MM.1S (cell line): Measurements from ENCODE around the gene TMEM95.

Source experiments
- DNase-seq: peaks from one replicate; pipeline ENCODE4 v3.0.0-alpha.2; 2015
- H2AFZ ChIP-seq: fragments of 300-600 bp; sonication (generic); 2 replicates; pipeline ENCODE4 v1.6.0; 2016; ENCODE audit warnings: antibody characterized with exemption, low read length
- H3F3A ChIP-seq: fragments of 300-600 bp; sonication (generic); 2 replicates; pipeline ENCODE4 v1.6.1; 2016; ENCODE audit warnings: mild to moderate bottlenecking, antibody characterized with exemption, low read length, moderate library complexity, mixed read lengths; ENCODE audit not compliant: insufficient read depth
- H3K27ac ChIP-seq: fragments of 300-600 bp; sonication (generic); 2 replicates; pipeline ENCODE4 v1.5.1; 2016; ENCODE audit warnings: mild to moderate bottlenecking, low read length
- H3K27me3 ChIP-seq: fragments of 300-600 bp; sonication (generic); replicated peaks from 2 replicates; pipeline ENCODE4 v1.6.0; 2016; ENCODE audit warnings: low read length; ENCODE audit not compliant: insufficient read depth
- H3K36me3 ChIP-seq: fragments of 300-600 bp; sonication (generic); replicated peaks from 2 replicates; pipeline ENCODE4 v1.6.1; 2016; ENCODE audit warnings: mild to moderate bottlenecking, low read length, mixed read lengths; ENCODE audit not compliant: insufficient read depth
- H3K4me1 ChIP-seq: fragments of 300-600 bp; sonication (generic); 2 replicates; pipeline ENCODE4 v1.6.1; 2016; ENCODE audit warnings: low read length, mixed read lengths
- H3K4me2 ChIP-seq: fragments of 300-600 bp; sonication (generic); 2 replicates; pipeline ENCODE4 v1.6.0; 2016; ENCODE audit warnings: low read depth, low read length
- H3K4me3 ChIP-seq: fragments of 300-600 bp; sonication (generic); 2 replicates; pipeline ENCODE4 v1.5.1; 2016; ENCODE audit warnings: low read length, mixed read lengths
- H3K79me2 ChIP-seq: fragments of 300-600 bp; sonication (generic); 2 replicates; pipeline ENCODE4 v1.6.1; 2016; ENCODE audit warnings: mixed run types, low read length, mixed read lengths
- H3K9ac ChIP-seq: fragments of 300-600 bp; sonication (generic); 2 replicates; pipeline ENCODE4 v1.6.1; 2016; ENCODE audit warnings: low read length, mixed read lengths
- H3K9me2 ChIP-seq: fragments of 300-600 bp; sonication (generic); replicated peaks from 2 replicates; pipeline ENCODE4 v1.6.1; 2016; ENCODE audit warnings: mild to moderate bottlenecking, low read length, mixed read lengths; ENCODE audit not compliant: insufficient read depth
- H3K9me3 ChIP-seq: fragments of 300-600 bp; sonication (generic); replicated peaks from 2 replicates; pipeline ENCODE4 v1.6.1; 2016; ENCODE audit warnings: mild to moderate bottlenecking, low read length, mixed read lengths; ENCODE audit not compliant: insufficient read depth
- H4K20me1 ChIP-seq: fragments of 300-600 bp; sonication (generic); 2 replicates; pipeline ENCODE4 v1.6.1; 2016; ENCODE audit warnings: mild to moderate bottlenecking, low read length, moderate library complexity, mixed read lengths; ENCODE audit not compliant: insufficient read depth
- CTCF ChIP-seq: fragments of 300-600 bp; sonication (generic); IDR thresholded peaks from 2 replicates; pipeline ENCODE4 v1.5.1; 2016; ENCODE audit warnings: antibody characterized with exemption, low read length, mixed read lengths
- EZH2 ChIP-seq: fragments of 300-600 bp; sonication (generic); optimal IDR thresholded peaks from 2 replicates; pipeline ENCODE3; 2017; ENCODE audit warnings: low read depth, mild to moderate bottlenecking, antibody characterized with exemption, low read length, mixed read lengths
- EZH2phosphoT487 ChIP-seq: fragments of 300-600 bp; sonication (generic); IDR thresholded peaks from 2 replicates; pipeline ENCODE4 v1.6.1; 2018; ENCODE audit warnings: antibody characterized with exemption, low read length

TMEM95 gene

GRCh38 chr17:7406235-7406825, 51.4 kb downstream of the TMEM95 start:
- no peak for DNase-seq
- H3K9me2 ChIP-seq, result no peaks in the 10 kb centered on the region
- no peaks in the 10 kb centered on the region for H3K36me3 ChIP-seq
- H4K20me1 ChIP-seq, result no peaks in the 10 kb centered on the region
- TF ChIP-seq EZH2 (no peak), EZH2phosphoT487 (no peak), CTCF (no peak)
- no peaks in the 10 kb centered on the region for H3F3A ChIP-seq
- H3K27ac ChIP-seq, result no peak overlapping the region
- H3K4me3 ChIP-seq, result no peak overlapping the region
- H3K27me3 ChIP-seq, result peaks cover 50% of the 10 kb centered on the region
- no peak overlapping the region for H3K9ac ChIP-seq
- H3K79me2 ChIP-seq, result no peaks in the 10 kb centered on the region; the same call in 1 of the 2 replicates
- no peak overlapping the region for H3K4me2 ChIP-seq
- no peaks in the 10 kb centered on the region for H3K9me3 ChIP-seq
- peaks cover 4% of the 10 kb centered on the region; the same call in 1 of the 2 replicates for H3K4me1 ChIP-seq
- no peak overlapping the region for H2AFZ ChIP-seq
